Forelimb muscle (tissue), 1 donor: Measurements from ENCODE around the gene CCDC12. TPM values are rescaled to one million over a fixed set of nuclear protein-coding genes. Genes with fewer than 3 reads are reported as not detected.

ENCODE experiments used
- DNase-seq: peaks from one replicate; pipeline ENCODE4 v3.0.0-alpha.2; 2013; ENCODE audit warnings: low read depth
- polyA plus RNA-seq: library from polyadenylated mRNA; unstranded; fragments of 120-200 nt; gene quantifications from one replicate; pipeline ENCODE4 v1.2.1, GENCODE V29; 2013; ENCODE audit not compliant: insufficient read length

The CCDC12 gene
- polyA plus RNA-seq, 1 donor, result 40.6 TPM

GRCh38 chr3:46907271-46907670 lies 69.3 kb downstream of the CCDC12 start:
- DNase-seq, result no peak

GRCh38 chr3:46906471-46907058 lies 70.0 kb downstream of the CCDC12 start:
- no peak for DNase-seq

- no peak for DNase-seq
These were observed 70.7 kb downstream of the CCDC12 start for GRCh38 chr3:46905661-46906451.

GRCh38 chr3:46905213-46905560 lies 71.4 kb downstream of the CCDC12 start:
- no peak for DNase-seq

- DNase-seq, result no peak
These were observed 72.0 kb downstream of the CCDC12 start for GRCh38 chr3:46904303-46905212.

- no peak for DNase-seq
These were observed 72.9 kb downstream of the CCDC12 start for GRCh38 chr3:46903341-46904302.

GRCh38 chr3:46902188-46902631 lies 74.3 kb downstream of the CCDC12 start:
- DNase-seq, result no peak

GRCh38 chr3:46901591-46902187 lies 74.9 kb downstream of the CCDC12 start:
- DNase-seq, result no peak

GRCh38 chr3:46901061-46901460 lies 75.5 kb downstream of the CCDC12 start:
- no peak for DNase-seq

GRCh38 chr3:46900356-46900755 lies 76.2 kb downstream of the CCDC12 start:
- DNase-seq, result no peak

GRCh38 chr3:46900007-46900292 lies 76.6 kb downstream of the CCDC12 start:
- no peak for DNase-seq

- DNase-seq, result no peak
These were observed 77.2 kb downstream of the CCDC12 start for GRCh38 chr3:46899151-46900006.

- DNase-seq, result no peak
These were observed 78.0 kb downstream of the CCDC12 start for GRCh38 chr3:46898321-46899150.

- no peak for DNase-seq
These were observed 78.7 kb downstream of the CCDC12 start for GRCh38 chr3:46897829-46898320.

GRCh38 chr3:46897031-46897430 lies 79.5 kb downstream of the CCDC12 start:
- DNase-seq, result no peak

GRCh38 chr3:46896386-46896785 lies 80.2 kb downstream of the CCDC12 start:
- no peak for DNase-seq

GRCh38 chr3:46895761-46896160 lies 80.8 kb downstream of the CCDC12 start:
- DNase-seq, result no peak

GRCh38 chr3:46895204-46895660 lies 81.3 kb downstream of the CCDC12 start:
- no peak for DNase-seq

GRCh38 chr3:46894256-46894655 lies 82.3 kb downstream of the CCDC12 start:
- no peak for DNase-seq
